Renal pelvis (tissue), 4 donors: ENCODE measurements around the gene DTNBP1. TPM values are rescaled to one million over a fixed set of nuclear protein-coding genes. Genes with fewer than 3 reads are reported as not detected.

Experiments
- DNase-seq: peaks from one replicate; pipeline ENCODE4 v3.0.0-alpha.2; 2013
- polyA plus RNA-seq, 3 donors: library from polyadenylated mRNA; unstranded; fragments of 120-200 nt; gene quantifications; one replicate each; pipeline ENCODE4 v1.2.1, GENCODE V29; 2013; ENCODE audit not compliant: insufficient read length in 3 of 3

DTNBP1 gene
- polyA plus RNA-seq, 3 donors = 20.7 to 27.5 (median 22.8) TPM

GRCh38 chr6:15516378-15516777 lies 146.4 kb downstream of the DTNBP1 start:
- DNase-seq = no peak

GRCh38 chr6:15515660-15516375 lies 147.0 kb downstream of the DTNBP1 start:
- DNase-seq = no peak

- DNase-seq = no peak
Measured at GRCh38 chr6:15515226-15515625, 147.6 kb downstream of the DTNBP1 start.

GRCh38 chr6:15513801-15514711 lies 148.8 kb downstream of the DTNBP1 start:
- no peak for DNase-seq

- no peak for DNase-seq
Measured at GRCh38 chr6:15513131-15513771, 149.6 kb downstream of the DTNBP1 start.

- no peak for DNase-seq
Measured at GRCh38 chr6:15512721-15513120, 150.1 kb downstream of the DTNBP1 start.

- DNase-seq = no peak
Measured at GRCh38 chr6:15512126-15512525, 150.7 kb downstream of the DTNBP1 start.

GRCh38 chr6:15511248-15512125 lies 151.3 kb downstream of the DTNBP1 start:
- DNase-seq = no peak

GRCh38 chr6:15510536-15511247 lies 152.1 kb downstream of the DTNBP1 start:
- no peak for DNase-seq

GRCh38 chr6:15510121-15510520 lies 152.7 kb downstream of the DTNBP1 start:
- no peak for DNase-seq

GRCh38 chr6:15509335-15509933 lies 153.4 kb downstream of the DTNBP1 start:
- no peak for DNase-seq

GRCh38 chr6:15508931-15509330 lies 153.9 kb downstream of the DTNBP1 start:
- DNase-seq = no peak

GRCh38 chr6:15508441-15508871 lies 154.4 kb downstream of the DTNBP1 start:
- no peak for DNase-seq

GRCh38 chr6:15507746-15508145 lies 155.1 kb downstream of the DTNBP1 start:
- no peak for DNase-seq

- no peak for DNase-seq
Measured at GRCh38 chr6:15507221-15507620, 155.6 kb downstream of the DTNBP1 start.

GRCh38 chr6:15506066-15506465 lies 156.8 kb downstream of the DTNBP1 start:
- no peak for DNase-seq

GRCh38 chr6:15505463-15505918 lies 157.3 kb downstream of the DTNBP1 start:
- DNase-seq = no peak

GRCh38 chr6:15504581-15505350 lies 158.1 kb downstream of the DTNBP1 start:
- peak; percentile 84 for DNase-seq

GRCh38 chr6:15504040-15504495 lies 158.8 kb downstream of the DTNBP1 start:
- DNase-seq = no peak
